DMS53 (cell line): ENCODE measurements around the gene CACNA2D4.

Experiments
- DNase-seq: peaks from one replicate; lab custom pipeline; 2025; lab: John Stamatoyannopoulos, UW

Gene CACNA2D4

DNA sequence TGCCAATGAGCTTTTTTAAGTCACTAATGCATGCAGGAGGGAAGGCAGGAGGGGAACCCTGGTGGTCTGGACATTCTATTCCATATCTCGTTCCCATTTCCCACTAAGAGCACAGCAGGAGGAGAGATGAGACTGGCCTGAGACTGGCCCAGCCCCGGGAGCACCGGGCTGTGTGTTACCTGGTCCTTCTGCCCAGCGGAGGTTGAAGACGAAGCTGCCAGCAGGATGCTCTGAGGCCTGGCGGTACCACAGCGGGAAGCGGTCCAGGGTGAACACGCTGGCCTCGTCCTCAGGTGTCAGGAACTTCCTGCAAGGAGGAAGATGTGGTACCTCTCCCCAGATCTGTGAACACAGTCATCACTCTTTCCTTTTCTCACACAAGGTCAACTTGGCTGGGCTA lies 74.2 kb downstream of the CACNA2D4 start:
- no peak for DNase-seq

DNA sequence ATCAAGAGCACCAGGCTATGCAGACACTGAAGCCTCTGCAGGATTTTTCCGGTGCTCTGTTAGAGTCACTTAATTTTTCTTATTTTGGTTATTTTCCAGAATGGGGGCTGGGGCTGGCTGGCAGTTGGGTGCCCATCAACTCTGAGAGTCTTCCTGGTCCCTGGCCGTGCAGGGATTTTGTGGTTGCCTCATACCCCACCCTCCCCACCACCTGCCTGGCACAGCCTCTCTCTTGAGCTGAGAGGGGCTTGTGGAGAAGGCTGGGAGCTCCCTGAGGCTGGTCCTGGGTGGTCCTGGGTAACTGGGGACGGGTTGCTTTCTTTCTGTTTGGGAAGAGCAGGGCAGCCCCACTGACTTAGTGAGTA lies 74.8 kb downstream of the CACNA2D4 start:
- DNase-seq = no peak

DNA sequence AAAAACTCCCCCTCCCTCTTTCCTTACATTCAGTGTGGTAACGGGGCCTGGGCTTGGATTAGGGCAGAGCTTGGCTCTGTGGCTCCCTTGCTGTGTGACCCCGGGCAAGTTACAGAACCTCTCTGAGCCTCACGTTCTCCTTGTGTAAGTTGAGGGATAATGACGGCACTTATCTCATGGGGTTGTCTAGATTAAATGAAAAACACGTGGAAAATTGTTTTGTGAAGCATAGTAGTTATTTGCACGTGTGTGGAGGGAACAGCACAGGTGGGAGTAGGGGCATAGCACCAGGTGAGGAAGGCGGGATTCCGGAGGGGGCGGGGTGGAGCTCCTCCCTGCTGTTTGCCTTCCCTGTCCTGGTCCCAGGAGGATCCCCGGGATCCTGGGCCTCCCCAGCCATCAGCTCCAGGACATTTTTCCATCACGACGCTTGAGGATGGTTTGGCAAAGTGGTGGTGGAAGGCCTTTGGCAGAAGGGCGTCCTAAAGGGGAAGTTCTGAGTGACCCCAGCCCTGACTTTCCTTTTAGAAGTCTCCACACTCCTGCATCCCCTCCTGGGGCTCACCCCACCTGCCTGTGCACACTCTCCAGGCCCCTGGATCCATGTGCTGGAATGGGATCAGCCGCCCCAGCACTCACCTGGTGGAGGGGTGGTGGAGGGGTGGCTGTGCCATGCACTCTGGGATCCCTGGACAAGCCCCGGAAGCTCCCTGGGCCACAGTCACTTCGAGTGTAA lies 75.4 kb downstream of the CACNA2D4 start:
- DNase-seq = no peak

GRCh38 chr12:1842183-1842904 lies 76.1 kb downstream of the CACNA2D4 start:
- no peak for DNase-seq

DNA sequence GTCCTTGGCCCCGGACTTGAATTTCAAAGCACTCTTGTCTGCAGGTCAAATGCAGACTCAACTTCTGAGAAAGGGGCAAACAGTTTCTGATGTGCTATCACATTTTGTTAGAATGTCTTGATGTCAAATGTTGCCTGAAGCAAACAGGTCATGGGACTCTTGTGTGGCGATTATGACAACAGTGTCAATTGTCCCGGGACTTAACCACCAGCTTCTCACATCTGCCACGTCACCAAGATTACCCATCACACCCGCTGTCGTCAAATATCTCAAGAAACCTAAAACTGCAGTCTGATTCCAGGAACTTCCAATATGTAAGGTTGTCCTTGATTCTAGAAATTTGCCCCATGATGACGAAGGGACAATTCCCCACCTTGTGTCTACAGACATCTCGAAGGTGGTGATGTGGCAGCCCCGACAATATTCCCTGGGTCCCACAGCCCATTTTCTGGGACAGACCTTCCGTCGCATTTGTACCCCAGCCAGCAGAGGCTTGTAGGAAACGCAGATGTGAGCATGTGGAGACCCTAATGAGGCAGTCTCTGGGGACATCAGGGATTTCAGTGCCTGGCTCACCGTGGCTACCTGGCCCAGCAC lies 76.8 kb downstream of the CACNA2D4 start:
- no peak for DNase-seq

DNA sequence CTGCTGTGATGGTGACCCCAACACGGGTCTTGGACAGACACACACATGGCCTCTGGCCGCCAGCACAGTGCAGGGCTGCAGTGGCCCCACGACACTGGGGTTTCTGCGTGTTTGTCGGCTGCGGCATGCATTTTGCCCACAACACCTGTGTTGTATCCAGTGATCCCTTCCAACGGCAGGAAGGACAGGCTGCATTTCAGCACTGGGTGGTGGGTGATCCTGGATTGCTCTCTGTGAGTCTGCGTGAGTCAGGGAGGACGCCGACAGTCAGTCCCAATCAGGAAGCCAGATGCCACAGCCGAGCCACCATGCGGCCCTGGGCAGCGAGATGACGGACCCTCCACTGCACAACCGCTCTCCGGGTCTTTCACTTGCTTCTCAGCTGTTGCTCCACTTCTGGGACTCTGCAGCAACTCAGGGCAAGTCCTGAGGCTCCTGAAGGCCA lies 77.4 kb downstream of the CACNA2D4 start:
- no peak for DNase-seq

DNA sequence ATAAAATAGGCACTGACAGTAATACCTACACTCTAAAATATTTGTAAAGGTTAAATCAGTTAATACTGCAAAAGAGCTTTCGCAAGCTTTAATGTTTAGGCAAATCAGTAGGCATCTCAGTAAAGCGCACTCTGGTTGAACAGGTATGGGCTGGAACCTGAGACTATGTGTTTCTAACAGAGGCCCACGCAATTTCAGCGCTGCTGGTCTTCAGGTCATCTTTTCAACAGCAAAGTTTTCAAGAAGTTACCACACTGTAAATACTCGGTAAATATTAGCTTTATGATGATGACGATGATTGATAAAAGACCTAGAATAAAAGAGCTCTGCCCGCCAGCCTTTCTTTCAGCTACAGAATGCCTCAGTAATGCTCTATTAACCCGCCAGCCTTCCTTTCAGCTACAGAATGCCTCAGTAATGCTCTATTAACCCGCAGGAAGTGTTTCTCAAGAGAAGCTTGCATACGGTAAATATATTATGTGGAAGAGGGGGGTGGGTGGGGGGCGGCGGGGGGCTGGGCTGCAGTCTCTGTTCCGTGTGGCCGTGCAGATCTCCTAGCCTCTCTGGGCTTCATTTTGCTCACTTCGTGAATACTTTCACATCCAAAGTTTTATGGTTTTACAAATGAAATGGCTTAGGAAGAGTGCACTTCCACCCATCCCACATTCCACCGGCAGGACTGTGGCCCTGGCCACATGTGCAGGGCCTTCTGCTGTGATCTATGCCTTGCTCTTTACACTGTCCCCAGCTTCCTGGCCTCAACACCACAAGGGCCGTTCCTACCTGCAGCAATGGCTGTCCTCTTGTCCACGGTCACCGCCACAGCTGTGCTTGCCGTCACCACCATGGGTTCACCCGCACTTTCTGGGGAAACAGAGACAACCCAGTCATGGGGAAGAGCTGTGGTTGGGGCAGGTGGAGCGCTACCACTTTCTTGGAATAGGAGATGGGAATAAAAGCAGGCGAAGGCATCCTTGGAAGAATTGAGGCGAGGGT lies 78.2 kb downstream of the CACNA2D4 start:
- DNase-seq = no peak

GRCh38 chr12:1839464-1839863 lies 79.0 kb downstream of the CACNA2D4 start:
- DNase-seq = no peak

DNA sequence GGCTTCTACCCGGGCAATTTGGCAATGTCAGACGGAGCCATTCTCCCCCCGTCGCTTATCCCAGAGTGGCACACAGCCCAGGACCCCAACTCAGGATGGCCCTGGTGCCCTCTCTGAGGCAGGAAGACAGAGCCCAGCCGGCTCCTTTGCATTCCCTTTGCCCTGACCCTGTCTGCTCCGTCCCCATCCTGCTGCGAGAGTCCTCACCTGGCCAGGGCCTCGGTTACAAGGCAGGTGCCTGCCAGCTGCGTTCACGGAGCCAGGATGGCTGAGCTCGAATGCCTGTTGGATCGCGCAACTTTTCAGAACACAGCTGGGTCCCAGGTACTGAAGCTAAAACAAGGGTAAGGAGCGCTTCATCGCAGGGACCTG lies 79.5 kb downstream of the CACNA2D4 start:
- no peak for DNase-seq

GRCh38 chr12:1838205-1838993 lies 80.1 kb downstream of the CACNA2D4 start:
- no peak for DNase-seq

DNA sequence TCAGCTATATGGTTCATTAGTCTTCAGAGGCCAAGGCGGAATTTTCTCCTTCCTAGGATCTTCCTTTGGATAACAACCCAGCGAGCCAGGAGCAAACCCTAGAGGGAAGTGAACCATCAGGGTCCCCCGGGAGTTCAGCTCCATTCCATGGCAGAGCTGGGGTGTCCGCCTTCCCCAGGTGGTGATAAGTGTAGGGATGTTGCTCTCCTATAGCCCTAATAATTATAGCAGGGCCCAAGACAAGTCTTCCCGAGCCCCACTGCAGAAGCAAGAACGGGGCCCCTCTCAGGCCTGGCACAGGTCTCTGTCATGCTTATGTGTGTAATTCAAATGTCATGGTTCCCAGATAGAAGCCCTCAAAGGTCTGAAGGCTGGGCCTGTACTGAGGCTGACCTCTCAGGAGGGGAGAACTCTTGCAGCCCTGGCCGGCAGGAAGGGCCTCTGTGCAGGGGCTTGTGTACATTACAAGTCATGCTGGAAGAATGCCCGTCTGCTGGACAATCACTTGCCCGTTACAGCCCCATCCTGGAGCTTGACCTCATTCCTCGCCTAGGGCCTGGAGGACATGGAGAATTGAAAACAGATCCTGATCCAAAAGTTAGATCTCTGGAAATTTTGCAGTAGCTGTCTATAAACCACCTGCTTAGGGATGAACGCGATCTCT lies 80.8 kb downstream of the CACNA2D4 start:
- DNase-seq = no peak

GRCh38 chr12:1836854-1837421 lies 81.5 kb downstream of the CACNA2D4 start:
- DNase-seq = no peak

DNA sequence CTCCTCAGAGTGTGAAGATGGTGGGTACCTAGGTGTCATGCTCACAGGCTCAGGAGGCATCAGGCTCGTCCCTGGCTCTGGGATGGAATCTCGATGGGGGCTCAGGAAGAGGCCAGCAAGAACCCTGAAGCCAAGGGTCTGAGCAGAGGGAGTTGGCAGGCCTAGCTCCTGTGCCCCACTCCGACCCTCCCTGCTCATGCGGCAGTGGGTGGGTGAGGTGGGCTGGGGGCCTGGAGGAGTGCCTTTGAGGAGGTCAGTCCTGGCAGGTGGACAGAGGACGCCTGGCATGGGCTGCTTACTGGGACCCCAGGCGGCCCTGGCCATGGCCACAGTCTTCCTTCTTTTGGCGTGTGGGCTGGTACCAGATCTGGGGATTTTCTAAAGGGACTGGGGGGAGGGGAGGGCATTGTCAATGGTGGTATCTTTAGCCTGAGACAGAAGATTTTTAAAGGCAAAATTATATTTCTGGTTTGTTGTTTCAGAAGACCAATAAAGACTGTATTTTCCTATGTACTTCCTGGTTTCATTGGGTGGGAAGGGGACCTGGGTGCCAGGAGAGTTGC lies 82.1 kb downstream of the CACNA2D4 start:
- DNase-seq = no peak

GRCh38 chr12:1835211-1836131 lies 83.0 kb downstream of the CACNA2D4 start:
- no peak for DNase-seq

GRCh38 chr12:1834186-1834925 lies 84.1 kb downstream of the CACNA2D4 start:
- DNase-seq = no peak

GRCh38 chr12:1833596-1834028 lies 84.8 kb downstream of the CACNA2D4 start:
- DNase-seq = no peak

DNA sequence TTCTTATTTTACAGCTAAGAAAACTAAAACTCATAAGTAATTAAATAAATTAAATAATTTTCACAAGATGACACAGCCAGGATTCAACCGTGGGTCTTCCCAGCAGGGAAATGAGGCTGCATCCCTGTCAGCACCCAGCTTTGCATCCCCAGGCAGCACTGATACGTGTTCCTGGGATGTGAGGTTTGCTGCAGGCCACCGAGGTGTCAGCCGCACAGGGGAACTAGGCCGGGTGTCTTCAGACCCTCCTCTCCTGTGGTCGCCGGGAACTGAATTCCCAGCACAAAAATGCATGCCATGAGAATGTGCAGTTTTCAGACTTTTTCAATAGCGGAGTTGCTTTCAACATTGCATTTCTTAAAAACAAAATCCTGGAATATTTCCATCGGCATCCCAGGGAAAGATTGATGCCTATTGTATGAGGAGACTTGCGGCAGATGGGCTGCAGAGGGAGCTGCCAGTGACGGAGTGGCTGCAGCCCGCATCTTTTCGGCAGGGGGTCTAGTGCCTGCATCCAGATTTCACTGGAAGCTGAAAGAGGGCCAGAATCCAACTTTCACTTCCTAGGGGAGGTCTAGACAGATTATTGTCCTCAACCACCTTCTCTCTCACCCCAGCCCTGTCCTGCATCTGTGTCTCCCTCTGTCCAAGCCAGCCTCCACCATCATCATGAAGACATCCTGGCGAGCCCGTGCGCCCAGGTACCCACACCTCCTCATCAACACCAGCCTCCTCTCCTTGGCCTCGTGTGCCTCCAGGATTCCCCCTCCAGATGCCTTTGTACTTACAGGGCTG lies 85.5 kb downstream of the CACNA2D4 start:
- no peak for DNase-seq
